SU-DHL-6 (cell line): ENCODE data around the gene IKBKG.

ENCODE experiments used
- H2AFZ ChIP-seq: fragments of 200-600 bp; sonication (generic); 2 replicates; pipeline ENCODE4 v1.6.1; 2014; ENCODE audit warnings: low read depth, mild to moderate bottlenecking, moderate library complexity, mixed read lengths, antibody characterized with exemption, low read length; ENCODE audit not compliant: severe bottlenecking
- H3F3A ChIP-seq: fragments of 200-600 bp; shearing (Covaris generic); 2 replicates; pipeline ENCODE4 v1.6.0; 2016; ENCODE audit warnings: antibody characterized with exemption, mild to moderate bottlenecking; ENCODE audit not compliant: insufficient read depth
- H3K27ac ChIP-seq: fragments of 200-600 bp; sonication (generic); 2 replicates; pipeline ENCODE4 v1.5.1; 2016; ENCODE audit warnings: low read depth, mild to moderate bottlenecking, low read length, moderate library complexity, mixed read lengths
- H3K27me3 ChIP-seq: fragments of 200-600 bp; sonication (generic), shearing (Covaris generic); 2 replicates; pipeline ENCODE4 v1.6.0; 2014; ENCODE audit warnings: mild to moderate bottlenecking, low read length
- H3K36me3 ChIP-seq: fragments of 200-600 bp; sonication (generic); 2 replicates; pipeline ENCODE4 v1.6.1; 2014; ENCODE audit warnings: mild to moderate bottlenecking, low read length, mixed read lengths
- H3K4me2 ChIP-seq: fragments of 300-600, 200-600 bp; shearing (Covaris generic), sonication (generic); 2 replicates; pipeline ENCODE4 v1.6.0; 2014; ENCODE audit warnings: low read length, low read depth, mild to moderate bottlenecking; ENCODE audit not compliant: poor library complexity, severe bottlenecking
- H3K4me3 ChIP-seq: fragments of 200-600 bp; sonication (generic); 2 replicates; pipeline ENCODE4 v1.5.1; 2014; ENCODE audit warnings: antibody characterized with exemption, low read length, mild to moderate bottlenecking, mixed read lengths; ENCODE audit not compliant: insufficient read depth, poor library complexity, severe bottlenecking
- H3K79me2 ChIP-seq: fragments of 200-600 bp; sonication (generic); 2 replicates; pipeline ENCODE4 v1.6.1; 2014; ENCODE audit warnings: mild to moderate bottlenecking, low read length, moderate library complexity; ENCODE audit not compliant: insufficient read depth
- H3K9ac ChIP-seq: fragments of 200-600 bp; sonication (generic); 2 replicates; pipeline ENCODE4 v1.7.0; 2014; ENCODE audit warnings: mild to moderate bottlenecking, low read length
- H3K9me2 ChIP-seq: fragments of 200-600 bp; sonication (generic); replicated peaks from 2 replicates; pipeline ENCODE4 v1.6.1; 2014; ENCODE audit warnings: low read length; ENCODE audit not compliant: insufficient read depth
- H3K9me3 ChIP-seq: fragments of 200-600 bp; sonication (generic); 2 replicates; pipeline ENCODE4 v1.6.1; 2014; ENCODE audit warnings: low read length, mixed read lengths; ENCODE audit not compliant: insufficient read depth
- H4K20me1 ChIP-seq: fragments of 200-600 bp; sonication (generic); 2 replicates; pipeline ENCODE4 v1.6.1; 2014; ENCODE audit warnings: low read depth, mild to moderate bottlenecking, antibody characterized with exemption, low read length, moderate library complexity, mixed read lengths
- EZH2phosphoT487 ChIP-seq: fragments of 200-600 bp; sonication (generic), shearing (Covaris generic); conservative IDR thresholded peaks from 2 replicates; pipeline ENCODE4 v1.6.1; 2018; ENCODE audit warnings: mild to moderate bottlenecking, antibody characterized with exemption, low read length, moderate library complexity, mixed read lengths
- TF ChIP-seq, protein P1 (sequence below): fragments of 200-600 bp; sonication (generic); IDR thresholded peaks from one replicate; pipeline ENCODE4 v1.5.1; 2017; ENCODE audit warnings: antibody characterized with exemption, mild to moderate bottlenecking, low read length, moderate library complexity; ENCODE audit not compliant: insufficient read depth, poor library complexity, severe bottlenecking

Gene IKBKG

DNA sequence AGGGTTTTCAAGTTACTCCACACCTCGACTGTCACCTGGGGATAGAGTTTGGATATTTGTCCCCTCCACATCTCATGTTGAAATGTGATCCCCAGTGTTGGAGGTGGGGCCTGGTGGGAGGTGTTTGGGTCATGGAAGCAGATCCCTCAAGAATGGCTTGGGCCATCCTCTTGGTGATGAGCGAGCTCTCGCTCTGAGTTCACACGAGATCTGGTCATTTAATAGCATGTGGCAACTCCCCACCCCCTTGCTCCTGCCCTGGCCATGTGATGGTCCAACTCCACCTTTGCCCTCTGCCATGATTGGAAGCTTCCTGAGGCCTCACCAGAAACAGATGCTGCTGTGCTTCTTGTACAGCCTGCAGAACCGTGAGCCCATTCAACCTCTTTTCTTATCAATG, 45.8 kb downstream of the IKBKG start:
- Histone ChIP-seq H3K27ac (no peak overlapping the region), H3K4me2 (no peak overlapping the region), H3K79me2 (no peaks in the 10 kb centered on the region), H3K9me3 (no peaks in the 10 kb centered on the region), H3K9ac (no peak overlapping the region), H3F3A (no peaks in the 10 kb centered on the region), H3K4me3 (no peak overlapping the region), H3K36me3 (no peaks in the 10 kb centered on the region), H3K9me2 (no peaks in the 10 kb centered on the region), H2AFZ (no peak overlapping the region), H4K20me1 (no peaks in the 10 kb centered on the region), H3K27me3 (no peaks in the 10 kb centered on the region)
- TF ChIP-seq, protein P1, sequence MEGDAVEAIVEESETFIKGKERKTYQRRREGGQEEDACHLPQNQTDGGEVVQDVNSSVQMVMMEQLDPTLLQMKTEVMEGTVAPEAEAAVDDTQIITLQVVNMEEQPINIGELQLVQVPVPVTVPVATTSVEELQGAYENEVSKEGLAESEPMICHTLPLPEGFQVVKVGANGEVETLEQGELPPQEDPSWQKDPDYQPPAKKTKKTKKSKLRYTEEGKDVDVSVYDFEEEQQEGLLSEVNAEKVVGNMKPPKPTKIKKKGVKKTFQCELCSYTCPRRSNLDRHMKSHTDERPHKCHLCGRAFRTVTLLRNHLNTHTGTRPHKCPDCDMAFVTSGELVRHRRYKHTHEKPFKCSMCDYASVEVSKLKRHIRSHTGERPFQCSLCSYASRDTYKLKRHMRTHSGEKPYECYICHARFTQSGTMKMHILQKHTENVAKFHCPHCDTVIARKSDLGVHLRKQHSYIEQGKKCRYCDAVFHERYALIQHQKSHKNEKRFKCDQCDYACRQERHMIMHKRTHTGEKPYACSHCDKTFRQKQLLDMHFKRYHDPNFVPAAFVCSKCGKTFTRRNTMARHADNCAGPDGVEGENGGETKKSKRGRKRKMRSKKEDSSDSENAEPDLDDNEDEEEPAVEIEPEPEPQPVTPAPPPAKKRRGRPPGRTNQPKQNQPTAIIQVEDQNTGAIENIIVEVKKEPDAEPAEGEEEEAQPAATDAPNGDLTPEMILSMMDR: no peak
- TF ChIP-seq EZH2phosphoT487: no peak

DNA sequence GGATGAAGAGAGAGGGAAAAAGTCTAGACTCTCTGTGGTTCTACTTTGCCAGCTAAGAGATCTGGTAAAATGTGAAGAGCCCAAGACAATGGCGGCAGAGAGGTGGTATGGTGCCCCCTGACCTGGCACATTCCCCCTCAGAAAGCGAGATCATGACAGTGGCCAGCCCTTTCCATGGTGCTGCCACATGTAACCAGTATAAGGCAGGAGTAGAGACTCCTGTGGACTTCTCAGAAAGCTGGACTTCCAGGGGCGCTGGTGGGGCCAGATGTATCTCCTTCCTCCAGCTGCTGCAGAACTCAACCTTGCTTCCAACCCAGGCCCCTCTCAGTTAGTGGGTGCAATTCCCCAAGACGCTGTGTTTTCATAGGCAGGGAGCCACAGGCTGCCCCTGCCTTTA, 47.1 kb downstream of the IKBKG start:
- Histone ChIP-seq H3K79me2 (no peaks in the 10 kb centered on the region), H3K36me3 (no peaks in the 10 kb centered on the region), H3K9me3 (no peaks in the 10 kb centered on the region), H3K27ac (no peak overlapping the region), H3K9me2 (no peaks in the 10 kb centered on the region), H4K20me1 (no peaks in the 10 kb centered on the region), H3F3A (no peaks in the 10 kb centered on the region), H3K4me2 (no peak overlapping the region), H3K27me3 (no peaks in the 10 kb centered on the region), H3K9ac (no peak overlapping the region), H2AFZ (no peak overlapping the region), H3K4me3 (no peak overlapping the region)
- TF ChIP-seq, protein P1: no peak
- no peak for TF ChIP-seq EZH2phosphoT487

DNA sequence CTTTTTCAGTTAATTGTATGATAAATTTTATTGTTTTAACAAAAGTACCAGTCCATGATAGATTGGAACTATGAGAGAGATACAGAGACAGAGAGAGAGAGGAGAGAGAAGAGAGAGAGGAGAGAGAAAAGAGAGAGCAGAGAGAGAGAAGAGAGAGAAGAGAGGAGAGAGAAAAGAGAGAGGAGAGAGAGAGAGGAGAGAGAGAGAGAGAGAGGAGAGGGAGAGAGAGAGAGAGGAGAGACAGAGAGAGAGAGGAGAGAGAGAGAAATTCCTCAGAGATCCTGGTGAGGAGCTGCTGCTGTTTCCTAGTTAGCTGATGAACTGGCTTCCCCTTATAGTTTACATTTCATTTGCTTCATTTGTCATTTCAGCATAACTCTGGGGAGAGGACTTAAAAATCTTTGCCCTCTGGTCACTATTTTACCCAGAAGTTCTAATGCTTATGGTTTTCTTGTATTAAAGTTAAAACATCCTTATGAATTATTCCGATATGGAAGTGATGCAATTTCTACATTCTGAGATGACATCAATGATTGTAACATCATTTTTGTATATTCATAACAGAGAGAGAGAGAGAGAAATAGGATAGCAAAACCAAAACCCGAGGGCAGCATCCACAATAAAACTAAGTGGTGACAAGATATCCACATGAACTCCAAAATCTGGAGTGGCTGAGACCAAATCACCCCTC, 48.3 kb downstream of the IKBKG start:
- no peak overlapping the region for H2AFZ ChIP-seq
- H3K36me3 ChIP-seq: no peaks in the 10 kb centered on the region
- no peak overlapping the region for H3K27ac ChIP-seq
- H4K20me1 ChIP-seq: no peaks in the 10 kb centered on the region
- TF ChIP-seq, protein P1: no peak
- no peak for TF ChIP-seq EZH2phosphoT487
- no peaks in the 10 kb centered on the region for H3K9me2 ChIP-seq
- no peaks in the 10 kb centered on the region for H3F3A ChIP-seq
- H3K9me3 ChIP-seq: no peaks in the 10 kb centered on the region
- H3K4me3 ChIP-seq: no peak overlapping the region
- no peaks in the 10 kb centered on the region for H3K79me2 ChIP-seq
- H3K27me3 ChIP-seq: no peaks in the 10 kb centered on the region
- H3K4me2 ChIP-seq: no peak overlapping the region
- H3K9ac ChIP-seq: no peak overlapping the region
